Activated T-helper 17 cell treated with anti-CD3 and anti-CD28 coated beads, Interleukin-2, amount 50 U/mL, for 72 hours (primary cell): Measurements from ENCODE around the gene RGS9BP. TPM values are rescaled to one million over a fixed set of nuclear protein-coding genes. Genes with fewer than 3 reads are reported as not detected.
"Not testable (repeated sequence)": the region's sequence is repeated elsewhere in the genome, so short reads cannot be mapped to it uniquely, and the experiment has no call there.

Source experiments
- ATAC-seq: fragments of 150-1000 bp; cut with Tn5 transposase; replicated peaks from 2 replicates; pipeline ENCODE4 v1.10.0; 2021; ENCODE audit warnings: mild to moderate bottlenecking, moderate library complexity
- H3K27ac Mint-ChIP-seq: one replicate; pipeline ENCODE4 v1.8.0; 2022; ENCODE audit warnings: mixed read lengths
- H3K27me3 Mint-ChIP-seq: one replicate; pipeline ENCODE4 v1.8.0; 2022; ENCODE audit warnings: mixed read lengths
- H3K36me3 Mint-ChIP-seq: one replicate; pipeline ENCODE4 v1.8.0; 2022; ENCODE audit warnings: low read depth, mild to moderate bottlenecking, mixed read lengths
- H3K4me1 Mint-ChIP-seq: one replicate; pipeline ENCODE4 v1.8.0; 2022; ENCODE audit warnings: mixed read lengths
- H3K4me3 Mint-ChIP-seq: one replicate; pipeline ENCODE4 v1.8.0; 2022; ENCODE audit warnings: mild to moderate bottlenecking, mixed read lengths
- H3K9me3 Mint-ChIP-seq: one replicate; pipeline ENCODE4 v1.8.0; 2022; ENCODE audit warnings: mixed read lengths
- total RNA-seq, 2 donors: library from RNA; stranded (reverse); gene quantifications; one replicate each; pipeline ENCODE4 v1.2.3, GENCODE V29; 2022

The RGS9BP gene
- total RNA-seq, 2 donors from 2014 or later: 0.48 to 0.93 TPM

- H3K27me3 Mint-ChIP-seq, H3K9me3 Mint-ChIP-seq, ATAC-seq: not testable (repeated sequence)
- H3K4me3 Mint-ChIP-seq: peak overlapping the region; percentile 87
- H3K4me1 Mint-ChIP-seq: peaks cover 36% of the 10 kb centered on the region
- H3K36me3 Mint-ChIP-seq: peaks cover 81% of the 10 kb centered on the region
- H3K27ac Mint-ChIP-seq: peak overlapping the region; percentile 28
Measured at GRCh38 chr19:32696771-32697170, 21.1 kb downstream of the RGS9BP start.

- ATAC-seq, H3K27ac Mint-ChIP-seq, H3K9me3 Mint-ChIP-seq, H3K27me3 Mint-ChIP-seq, H3K4me3 Mint-ChIP-seq: not testable (repeated sequence)
- H3K36me3 Mint-ChIP-seq: peaks cover 88% of the 10 kb centered on the region
- peaks cover 17% of the 10 kb centered on the region for H3K4me1 Mint-ChIP-seq
Measured at GRCh38 chr19:32700129-32700528, 24.5 kb downstream of the RGS9BP start.

DNA sequence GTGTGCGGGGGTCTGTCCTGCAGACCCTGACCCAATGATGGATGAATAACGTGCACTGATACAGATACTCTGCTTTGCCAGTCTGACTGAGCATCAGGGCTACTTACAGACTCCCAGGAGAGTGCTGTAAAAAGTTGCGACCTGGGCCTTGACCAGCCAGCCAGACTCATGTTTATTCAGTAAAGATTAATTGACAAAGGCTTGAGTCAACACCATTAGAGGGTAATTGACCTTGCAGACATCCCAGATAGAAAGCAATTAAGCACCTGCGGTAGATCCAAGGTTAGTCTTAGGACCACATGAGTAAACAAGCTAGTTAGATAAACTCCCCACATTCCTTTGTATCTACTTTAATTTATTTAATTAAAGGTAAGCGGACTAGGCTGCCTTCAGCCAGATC, 26.4 kb downstream of the RGS9BP start:
- Mint-ChIP-seq H3K27me3 (no peaks in the 10 kb centered on the region), H3K4me1 (peaks cover 5% of the 10 kb centered on the region), H3K9me3 (peaks cover 3% of the 10 kb centered on the region), H3K36me3 (peaks cover 88% of the 10 kb centered on the region), H3K4me3 (no peak overlapping the region), H3K27ac (no peak overlapping the region)
- no peak for ATAC-seq

- H3K4me3 Mint-ChIP-seq, ATAC-seq, H3K27ac Mint-ChIP-seq, H3K9me3 Mint-ChIP-seq, H3K4me1 Mint-ChIP-seq, H3K27me3 Mint-ChIP-seq: not testable (repeated sequence)
- H3K36me3 Mint-ChIP-seq: peaks cover 79% of the 10 kb centered on the region
Measured at GRCh38 chr19:32704006-32704405, 28.4 kb downstream of the RGS9BP start.

GRCh38 chr19:32708457-32708856, 32.8 kb downstream of the RGS9BP start:
- Mint-ChIP-seq H3K4me3 (peak overlapping the region; percentile 13), H3K4me1 (peaks cover 8% of the 10 kb centered on the region)

GRCh38 chr19:32709032-32709431, 33.4 kb downstream of the RGS9BP start:
- H3K9me3 Mint-ChIP-seq: peaks cover 3% of the 10 kb centered on the region
- peaks cover 8% of the 10 kb centered on the region for H3K4me1 Mint-ChIP-seq
- no peaks in the 10 kb centered on the region for H3K27me3 Mint-ChIP-seq
- H3K36me3 Mint-ChIP-seq: peaks cover 78% of the 10 kb centered on the region
- H3K4me3 Mint-ChIP-seq: no peak overlapping the region
- H3K27ac Mint-ChIP-seq: peak overlapping the region; percentile 2
- peak; percentile 30 for ATAC-seq

More at GRCh38 chr19:32708457-32708856, 32.8 kb downstream of the RGS9BP start:
- H3K9me3 Mint-ChIP-seq: peaks cover 3% of the 10 kb centered on the region
- H3K36me3 Mint-ChIP-seq: peaks cover 78% of the 10 kb centered on the region
- peak overlapping the region; percentile 2 for H3K27ac Mint-ChIP-seq
- peak; percentile 99 for ATAC-seq
- H3K27me3 Mint-ChIP-seq: no peaks in the 10 kb centered on the region

DNA sequence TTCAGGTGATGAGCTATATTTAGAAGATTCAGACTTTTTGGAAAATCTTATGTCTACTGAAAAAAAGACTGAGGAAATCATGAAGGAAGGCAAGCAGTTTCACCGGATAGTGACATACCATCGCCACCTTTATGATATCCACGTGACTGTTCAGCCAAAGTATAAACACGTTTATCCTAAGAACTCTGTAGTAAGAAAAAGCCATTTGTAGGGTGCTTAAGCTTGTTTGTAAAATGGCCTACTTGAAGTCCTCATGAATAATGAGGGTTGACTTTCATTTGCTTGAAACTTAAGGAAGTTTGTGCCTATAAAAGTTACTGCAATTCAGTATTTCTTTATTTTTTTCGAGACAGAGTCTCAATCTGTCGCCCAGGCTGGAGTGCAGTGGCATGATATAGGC, 36.1 kb downstream of the RGS9BP start:
- Mint-ChIP-seq H3K27me3 (no peaks in the 10 kb centered on the region), H3K9me3 (no peaks in the 10 kb centered on the region), H3K4me1 (peaks cover 8% of the 10 kb centered on the region), H3K27ac (no peak overlapping the region), H3K36me3 (peaks cover 74% of the 10 kb centered on the region), H3K4me3 (no peak overlapping the region)
- no peak for ATAC-seq

DNA sequence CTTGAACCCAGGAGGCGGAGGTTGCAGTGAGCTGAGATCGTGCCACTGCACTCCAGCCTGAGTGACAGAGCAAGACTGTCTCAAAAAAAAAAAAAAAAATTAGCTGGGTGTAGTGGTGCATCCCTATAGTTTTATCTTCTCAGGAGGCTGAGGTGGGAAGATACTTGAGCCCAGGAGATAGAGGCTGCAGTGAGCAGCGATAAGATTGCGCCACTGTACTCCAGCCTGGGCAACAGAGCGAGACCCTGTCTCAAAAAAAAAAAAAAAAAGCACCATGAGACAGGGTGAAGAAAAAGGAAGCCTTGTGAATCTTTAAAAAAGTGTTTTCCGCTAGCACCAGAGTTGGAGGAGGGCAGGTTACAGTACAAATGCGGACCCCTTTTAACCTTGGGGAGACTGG, 40.6 kb downstream of the RGS9BP start:
- H3K27me3 Mint-ChIP-seq, H3K27ac Mint-ChIP-seq, ATAC-seq, H3K4me1 Mint-ChIP-seq, H3K4me3 Mint-ChIP-seq, H3K9me3 Mint-ChIP-seq: not testable (repeated sequence)
- H3K36me3 Mint-ChIP-seq: peaks cover 49% of the 10 kb centered on the region

DNA sequence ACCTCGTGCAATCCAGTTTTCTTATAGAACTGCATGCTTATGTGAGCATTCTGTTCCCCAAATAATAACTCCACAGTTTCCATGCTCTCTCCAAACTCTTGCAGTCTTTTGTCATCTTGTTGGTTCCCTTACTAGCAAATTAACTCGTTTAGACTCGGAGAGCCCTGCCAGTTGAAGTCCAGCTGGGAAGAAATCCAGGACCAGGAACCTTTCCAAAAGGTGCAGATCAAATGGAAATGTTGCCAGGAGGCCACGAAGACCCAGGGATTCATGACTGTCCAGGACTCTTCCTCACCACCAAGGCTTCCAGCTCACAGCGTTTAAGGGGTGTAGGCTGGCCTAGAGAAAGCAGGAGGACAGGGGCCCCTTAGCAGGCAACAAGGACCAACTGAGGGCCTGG, 41.8 kb downstream of the RGS9BP start:
- no peaks in the 10 kb centered on the region for H3K4me1 Mint-ChIP-seq
- H3K27ac Mint-ChIP-seq: no peak overlapping the region
- peaks cover 37% of the 10 kb centered on the region for H3K36me3 Mint-ChIP-seq
- no peak for ATAC-seq
- H3K27me3 Mint-ChIP-seq: no peaks in the 10 kb centered on the region
- no peaks in the 10 kb centered on the region for H3K9me3 Mint-ChIP-seq
- H3K4me3 Mint-ChIP-seq: no peak overlapping the region

DNA sequence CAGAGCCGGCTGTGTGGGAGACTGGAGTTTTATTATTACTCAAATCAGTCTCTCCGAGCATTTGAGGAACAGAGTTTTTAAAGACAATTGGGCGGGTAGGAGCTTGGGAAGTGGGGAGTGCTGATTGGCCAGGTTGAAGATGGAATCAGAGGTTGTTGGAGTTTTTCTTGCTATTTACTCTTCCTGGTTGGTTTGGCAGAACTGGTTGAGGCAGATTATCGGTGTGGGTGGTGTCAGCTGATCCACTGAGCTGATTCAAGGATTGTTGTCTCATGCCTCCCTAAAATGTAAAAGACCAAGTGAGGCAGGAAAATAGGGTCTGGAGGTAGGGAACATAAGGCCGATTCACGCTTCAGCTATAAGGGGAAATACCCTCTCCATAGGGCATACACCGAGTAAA, 42.6 kb downstream of the RGS9BP start:
- ATAC-seq: no peak
- Mint-ChIP-seq H3K9me3 (no peaks in the 10 kb centered on the region), H3K27ac (no peak overlapping the region), H3K4me1 (no peaks in the 10 kb centered on the region), H3K36me3 (peaks cover 29% of the 10 kb centered on the region), H3K27me3 (no peaks in the 10 kb centered on the region), H3K4me3 (no peak overlapping the region)

- Mint-ChIP-seq H3K36me3 (peaks cover 15% of the 10 kb centered on the region), H3K4me1 (no peaks in the 10 kb centered on the region), H3K27me3 (no peaks in the 10 kb centered on the region), H3K9me3 (no peaks in the 10 kb centered on the region), H3K27ac (no peak within 1 kb of the TSS), H3K4me3 (no peak within 1 kb of the TSS)
- no peak for ATAC-seq
Measured at GRCh38 chr19:32719611-32720059, 44.0 kb downstream of the RGS9BP start, which contains the start of gene TDRD12. TDRD12 (plus strand) TSS chr19:32719767; CDS start chr19:32720073, 306 bp downstream.

DNA sequence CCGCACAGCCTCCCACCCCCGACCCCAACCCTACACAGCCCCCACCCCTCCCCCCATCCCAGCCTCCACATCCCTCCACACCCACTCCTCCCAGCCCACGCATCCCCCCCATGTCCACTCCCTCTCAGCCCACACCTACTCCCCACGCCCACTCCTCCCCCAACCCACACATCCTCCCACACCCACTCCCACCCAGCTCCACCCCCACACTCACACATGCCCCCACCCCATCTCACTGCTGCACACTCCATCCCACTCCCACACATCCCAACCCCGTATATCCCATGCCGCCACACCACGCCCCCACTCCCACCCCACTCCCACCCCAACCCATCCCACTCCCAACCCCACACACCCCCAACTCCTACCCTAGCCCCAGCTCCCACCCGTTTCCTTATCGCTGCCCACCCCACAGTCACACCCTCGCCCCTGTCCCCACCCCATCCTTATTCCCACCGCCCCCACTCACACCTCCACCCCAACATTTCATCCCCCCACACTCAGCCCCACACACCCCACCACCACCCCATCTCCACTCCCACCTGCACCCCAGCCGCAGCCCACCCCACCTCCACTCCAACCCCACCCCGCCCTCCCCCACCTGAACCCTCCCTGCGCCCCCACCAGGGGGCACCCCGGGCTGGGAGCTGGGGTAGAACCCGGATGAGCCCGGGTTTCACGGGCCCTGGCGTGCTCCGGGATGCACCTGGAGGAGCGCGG, 44.7 kb downstream of the RGS9BP start:
- no peak overlapping the region for H3K27ac Mint-ChIP-seq
- no peaks in the 10 kb centered on the region for H3K27me3 Mint-ChIP-seq
- ATAC-seq: no peak

GRCh38 chr19:32720936-32721250, 45.2 kb downstream of the RGS9BP start:
- Mint-ChIP-seq H3K27me3 (no peaks in the 10 kb centered on the region), H3K4me3 (no peak overlapping the region), H3K4me1 (no peaks in the 10 kb centered on the region), H3K36me3 (peaks cover 6% of the 10 kb centered on the region), H3K27ac (no peak overlapping the region), H3K9me3 (no peaks in the 10 kb centered on the region)
- ATAC-seq: no peak

More for the DNA sequence above, 44.7 kb downstream of the RGS9BP start:
- H3K36me3 Mint-ChIP-seq: peaks cover 8% of the 10 kb centered on the region
- H3K4me1 Mint-ChIP-seq: no peaks in the 10 kb centered on the region
- no peaks in the 10 kb centered on the region for H3K9me3 Mint-ChIP-seq
- no peak overlapping the region for H3K4me3 Mint-ChIP-seq
